Measurements from ENCODE around the gene OR2A14.
"Not testable (repeated sequence)": the region's sequence is repeated elsewhere in the genome, so short reads cannot be mapped to it uniquely, and the experiment has no call there.

OR2A14 gene

GRCh38 chr7:144122876-144123275 is at the start of gene OR2A14:
Gene OR2A14 (plus strand): TSS chr7:144123176. CDS start chr7:144129113, 5,937 bp downstream.
- DNase-seq (ENCODE audit: low spot score): no peak

GRCh38 chr7:144074374-144074773 is 48.6 kb upstream of the OR2A14 start:
- DNase-seq (ENCODE audit: low spot score): no peak

GRCh38 chr7:144085978-144086377 is 37.0 kb upstream of the OR2A14 start, which contains the start of gene OR2A12:
Gene OR2A12 (plus strand): TSS chr7:144086278. CDS start chr7:144095108, 8,830 bp downstream.
- DNase-seq (ENCODE audit: low spot score): no peak

- DNase-seq (ENCODE audit: low spot score): no peak
These were observed 36.2 kb upstream of the OR2A14 start for GRCh38 chr7:144086730-144087129.

- no peak for DNase-seq (ENCODE audit: low spot score)
These were observed 35.7 kb upstream of the OR2A14 start for GRCh38 chr7:144087230-144087629.

GRCh38 chr7:144090667-144091066 is 32.3 kb upstream of the OR2A14 start:
- DNase-seq (ENCODE audit: low spot score): no peak

- DNase-seq (ENCODE audit: low spot score): no peak
These were observed 24.2 kb upstream of the OR2A14 start for GRCh38 chr7:144098776-144099175.

GRCh38 chr7:144100607-144101006 is 22.4 kb upstream of the OR2A14 start:
- no peak for DNase-seq (ENCODE audit: low spot score)

- no peak for DNase-seq (ENCODE audit: low spot score)
These were observed 20.9 kb upstream of the OR2A14 start for GRCh38 chr7:144102041-144102440.

GRCh38 chr7:144105211-144105610 is 17.8 kb upstream of the OR2A14 start:
- no peak for DNase-seq (ENCODE audit: low spot score)

- no peak for DNase-seq (ENCODE audit: low spot score)
These were observed 13.7 kb upstream of the OR2A14 start, which contains the start of gene OR2A2 for GRCh38 chr7:144109283-144109682. Gene OR2A2 (plus strand): TSS chr7:144109583. CDS start chr7:144109583, 0 bp downstream.

- DNase-seq (ENCODE audit: low spot score): no peak
These were observed 12.7 kb upstream of the OR2A14 start for GRCh38 chr7:144110272-144110671.

GRCh38 chr7:144113651-144114050 is 9.3 kb upstream of the OR2A14 start:
- no peak for DNase-seq (ENCODE audit: low spot score)

- no peak for DNase-seq (ENCODE audit: low spot score)
These were observed 4.6 kb upstream of the OR2A14 start for GRCh38 chr7:144118341-144118740.

- DNase-seq (ENCODE audit: low spot score): peak; percentile 89
These were observed 4.8 kb downstream of the OR2A14 start for GRCh38 chr7:144127714-144128334.

- DNase-seq (ENCODE audit: low spot score): not testable (repeated sequence)
These were observed 6.6 kb downstream of the OR2A14 start for GRCh38 chr7:144129601-144130000.

GRCh38 chr7:144130730-144131129 is 7.8 kb downstream of the OR2A14 start:
- DNase-seq (ENCODE audit: low spot score): no peak

- DNase-seq (ENCODE audit: low spot score): no peak
These were observed 9.3 kb downstream of the OR2A14 start for GRCh38 chr7:144132262-144132661.

- DNase-seq (ENCODE audit: low spot score): no peak
These were observed 10.3 kb downstream of the OR2A14 start for GRCh38 chr7:144133307-144133706.

GRCh38 chr7:144134116-144134515 is 11.1 kb downstream of the OR2A14 start:
- no peak for DNase-seq (ENCODE audit: low spot score)

GRCh38 chr7:144137501-144137900 is 14.5 kb downstream of the OR2A14 start:
- DNase-seq (ENCODE audit: low spot score): no peak

GRCh38 chr7:144142187-144142586 is 19.2 kb downstream of the OR2A14 start:
- no peak for DNase-seq (ENCODE audit: low spot score)

GRCh38 chr7:144144426-144144825 is 21.4 kb downstream of the OR2A14 start:
- no peak for DNase-seq (ENCODE audit: low spot score)

GRCh38 chr7:144148224-144148827 is 25.4 kb downstream of the OR2A14 start:
- DNase-seq (ENCODE audit: low spot score): no peak

Measured in D341Med (cell line).